HUES48 (cell line): ENCODE measurements around the gene RBMS1.

Experiments
- H3K27ac ChIP-seq: one replicate; pipeline ENCODE4 v1.7.0; 2013; ENCODE audit warnings: low read depth, low read length, inconsistent platforms
- H3K27me3 ChIP-seq: 2 replicates; pipeline ENCODE4 v1.6.1; 2013; ENCODE audit warnings: mild to moderate bottlenecking, low read length; ENCODE audit not compliant: control insufficient read depth, insufficient read depth
- H3K36me3 ChIP-seq: 2 replicates; pipeline ENCODE4 v1.6.1; 2013; ENCODE audit warnings: low read length; ENCODE audit not compliant: control insufficient read depth, insufficient read depth
- H3K4me1 ChIP-seq: 2 replicates; pipeline ENCODE4 v1.6.1; 2013; ENCODE audit warnings: mild to moderate bottlenecking, low read length; ENCODE audit not compliant: control insufficient read depth, insufficient read depth
- H3K4me3 ChIP-seq: 2 replicates; pipeline ENCODE4 v1.5.1; 2013; ENCODE audit warnings: mild to moderate bottlenecking, low read depth, low read length
- H3K9ac ChIP-seq: 2 replicates; pipeline ENCODE4 v1.6.1; 2013; ENCODE audit warnings: mild to moderate bottlenecking, low read depth, low read length, moderate library complexity
- H3K9me3 ChIP-seq: 2 replicates; pipeline ENCODE4 v1.6.1; 2013; ENCODE audit warnings: low read length; ENCODE audit not compliant: control insufficient read depth, insufficient read depth

RBMS1 gene

DNA sequence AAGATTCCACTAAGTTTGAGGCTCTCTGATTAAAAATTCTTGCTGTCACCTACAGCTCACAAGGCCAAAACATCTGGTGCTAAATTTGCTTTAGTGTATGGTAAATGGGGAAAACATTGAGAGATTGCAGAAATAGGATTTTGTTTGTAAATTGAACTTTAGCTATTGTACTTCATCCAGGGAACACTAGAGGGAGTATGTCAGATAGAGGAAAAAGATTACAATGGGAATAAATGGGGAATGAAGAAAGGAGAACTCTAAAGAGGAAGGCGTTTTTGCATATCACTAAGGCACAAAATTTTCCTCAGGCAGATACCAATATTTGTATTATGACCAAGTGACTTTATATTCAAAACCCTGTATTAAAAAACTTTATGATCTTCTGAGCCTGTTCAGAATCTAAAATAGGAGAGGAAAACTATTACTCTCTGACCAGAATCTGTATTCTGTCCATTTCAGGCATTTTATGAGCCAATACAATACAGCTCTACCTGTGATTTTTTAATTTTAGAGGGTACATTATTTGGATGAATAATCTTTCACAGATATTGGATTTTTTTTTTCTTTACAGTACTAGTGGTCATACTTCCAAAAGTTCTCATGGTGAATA lies 241.2 kb downstream of the RBMS1 start:
- Histone ChIP-seq H3K4me3 (no peak overlapping the region), H3K27ac (no peak overlapping the region), H3K4me1 (no peaks in the 10 kb centered on the region), H3K9me3 (no peaks in the 10 kb centered on the region), H3K27me3 (no peaks in the 10 kb centered on the region), H3K36me3 (no peaks in the 10 kb centered on the region), H3K9ac (no peak overlapping the region)

GRCh38 chr2:160251569-160251968 lies 242.0 kb downstream of the RBMS1 start:
- H3K4me1 ChIP-seq = no peaks in the 10 kb centered on the region
- no peaks in the 10 kb centered on the region for H3K36me3 ChIP-seq
- H3K27ac ChIP-seq = no peak overlapping the region
- no peaks in the 10 kb centered on the region for H3K27me3 ChIP-seq
- no peak overlapping the region for H3K9ac ChIP-seq
- no peaks in the 10 kb centered on the region for H3K9me3 ChIP-seq
- H3K4me3 ChIP-seq = no peak overlapping the region

GRCh38 chr2:160249876-160250275 lies 243.7 kb downstream of the RBMS1 start:
- H3K27me3 ChIP-seq = no peaks in the 10 kb centered on the region
- no peaks in the 10 kb centered on the region for H3K36me3 ChIP-seq
- no peaks in the 10 kb centered on the region for H3K4me1 ChIP-seq
- no peak overlapping the region for H3K9ac ChIP-seq
- no peaks in the 10 kb centered on the region for H3K9me3 ChIP-seq
- H3K27ac ChIP-seq = no peak overlapping the region
- no peak overlapping the region for H3K4me3 ChIP-seq

GRCh38 chr2:160247296-160248035 lies 246.1 kb downstream of the RBMS1 start:
- no peaks in the 10 kb centered on the region for H3K9me3 ChIP-seq
- no peaks in the 10 kb centered on the region for H3K36me3 ChIP-seq
- H3K27me3 ChIP-seq = no peaks in the 10 kb centered on the region
- no peak overlapping the region for H3K27ac ChIP-seq
- no peaks in the 10 kb centered on the region for H3K4me1 ChIP-seq
- no peak overlapping the region for H3K4me3 ChIP-seq
- H3K9ac ChIP-seq = no peak overlapping the region

DNA sequence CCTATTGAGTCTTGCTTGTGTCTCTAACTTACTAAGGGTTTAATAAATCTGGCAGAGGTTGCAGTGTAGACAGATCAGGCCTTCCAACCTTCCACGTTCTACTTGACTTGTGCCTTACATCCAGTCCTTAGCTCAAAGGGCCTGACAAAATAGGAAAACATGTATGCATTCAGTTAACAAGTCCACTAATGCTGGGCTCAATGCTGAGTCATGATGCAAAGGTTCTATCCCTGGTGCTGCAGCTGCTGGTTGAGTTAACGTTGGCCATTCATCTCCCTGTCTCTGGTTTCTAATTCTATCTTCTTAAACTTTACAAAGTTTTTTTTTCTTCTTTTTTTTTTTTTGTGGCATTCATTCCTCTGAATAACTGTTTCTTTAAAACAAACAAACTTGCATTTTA lies 247.3 kb downstream of the RBMS1 start:
- Histone ChIP-seq H3K36me3 (no peaks in the 10 kb centered on the region), H3K4me3 (no peak overlapping the region), H3K27ac (no peak overlapping the region), H3K4me1 (no peaks in the 10 kb centered on the region), H3K27me3 (no peaks in the 10 kb centered on the region), H3K9ac (no peak overlapping the region), H3K9me3 (no peaks in the 10 kb centered on the region)

DNA sequence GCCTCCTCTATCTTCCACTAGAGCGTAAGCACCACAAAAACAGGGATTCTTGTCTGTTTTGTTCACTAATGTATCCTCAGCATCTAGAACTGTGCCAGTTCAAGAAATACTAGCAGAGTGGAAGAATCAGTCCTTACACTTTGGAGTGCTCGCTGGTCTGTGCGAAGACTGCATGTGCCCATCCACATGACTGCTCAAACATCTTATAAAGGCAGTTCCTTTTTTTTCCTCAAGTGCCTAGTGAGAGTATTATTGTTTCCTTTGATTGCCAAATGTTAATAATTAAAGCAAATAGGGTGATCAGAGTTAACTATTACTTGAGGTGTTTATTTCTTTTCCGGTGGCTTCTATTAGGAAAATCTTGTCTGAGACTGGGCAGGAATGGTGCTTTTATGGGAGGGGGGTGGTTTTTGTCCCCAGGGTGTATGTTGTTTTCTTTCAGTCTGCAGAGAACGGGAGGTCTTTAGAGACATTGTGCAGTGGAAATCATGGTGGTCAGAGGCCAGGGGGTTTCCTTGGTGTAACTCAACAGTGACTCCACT lies 247.9 kb downstream of the RBMS1 start:
- no peak overlapping the region for H3K9ac ChIP-seq
- H3K9me3 ChIP-seq = no peaks in the 10 kb centered on the region
- H3K27ac ChIP-seq = no peak overlapping the region
- H3K36me3 ChIP-seq = no peaks in the 10 kb centered on the region
- no peak overlapping the region for H3K4me3 ChIP-seq
- H3K27me3 ChIP-seq = no peaks in the 10 kb centered on the region
- H3K4me1 ChIP-seq = no peaks in the 10 kb centered on the region

DNA sequence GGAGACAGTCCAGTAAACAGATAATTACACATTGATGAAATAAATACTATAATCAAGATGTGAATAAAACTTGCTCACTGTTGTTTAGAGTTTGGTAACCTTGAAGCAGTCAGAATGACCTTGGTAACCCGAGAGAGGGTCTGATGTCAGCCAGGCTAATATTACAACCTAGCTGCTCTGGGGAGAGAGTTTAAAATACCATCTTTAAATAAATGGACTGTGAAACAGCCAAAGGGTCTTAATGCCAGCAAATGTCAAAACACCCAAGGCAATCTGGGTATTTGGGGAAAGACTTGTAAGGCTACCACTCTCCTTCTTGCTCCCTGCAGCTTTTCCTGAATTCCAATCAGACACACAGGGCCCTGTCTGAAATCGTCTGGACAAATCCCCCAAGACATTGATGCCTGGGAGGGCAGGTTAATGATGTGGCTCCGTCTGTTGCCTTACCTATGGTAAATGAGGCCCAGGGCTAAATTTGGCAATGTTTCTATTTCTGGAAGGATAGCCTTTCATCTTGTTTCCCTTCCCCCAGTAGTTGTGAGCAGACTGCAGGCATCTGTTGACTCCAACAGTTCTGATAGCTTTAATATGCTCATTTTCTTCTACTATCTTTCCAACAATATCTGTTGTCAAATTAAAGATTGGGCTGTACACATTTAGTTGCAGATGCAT lies 250.6 kb downstream of the RBMS1 start:
- Histone ChIP-seq H3K4me3 (no peak overlapping the region), H3K27me3 (no peaks in the 10 kb centered on the region), H3K4me1 (no peaks in the 10 kb centered on the region), H3K9ac (no peak overlapping the region), H3K36me3 (no peaks in the 10 kb centered on the region), H3K9me3 (no peaks in the 10 kb centered on the region), H3K27ac (no peak overlapping the region)

DNA sequence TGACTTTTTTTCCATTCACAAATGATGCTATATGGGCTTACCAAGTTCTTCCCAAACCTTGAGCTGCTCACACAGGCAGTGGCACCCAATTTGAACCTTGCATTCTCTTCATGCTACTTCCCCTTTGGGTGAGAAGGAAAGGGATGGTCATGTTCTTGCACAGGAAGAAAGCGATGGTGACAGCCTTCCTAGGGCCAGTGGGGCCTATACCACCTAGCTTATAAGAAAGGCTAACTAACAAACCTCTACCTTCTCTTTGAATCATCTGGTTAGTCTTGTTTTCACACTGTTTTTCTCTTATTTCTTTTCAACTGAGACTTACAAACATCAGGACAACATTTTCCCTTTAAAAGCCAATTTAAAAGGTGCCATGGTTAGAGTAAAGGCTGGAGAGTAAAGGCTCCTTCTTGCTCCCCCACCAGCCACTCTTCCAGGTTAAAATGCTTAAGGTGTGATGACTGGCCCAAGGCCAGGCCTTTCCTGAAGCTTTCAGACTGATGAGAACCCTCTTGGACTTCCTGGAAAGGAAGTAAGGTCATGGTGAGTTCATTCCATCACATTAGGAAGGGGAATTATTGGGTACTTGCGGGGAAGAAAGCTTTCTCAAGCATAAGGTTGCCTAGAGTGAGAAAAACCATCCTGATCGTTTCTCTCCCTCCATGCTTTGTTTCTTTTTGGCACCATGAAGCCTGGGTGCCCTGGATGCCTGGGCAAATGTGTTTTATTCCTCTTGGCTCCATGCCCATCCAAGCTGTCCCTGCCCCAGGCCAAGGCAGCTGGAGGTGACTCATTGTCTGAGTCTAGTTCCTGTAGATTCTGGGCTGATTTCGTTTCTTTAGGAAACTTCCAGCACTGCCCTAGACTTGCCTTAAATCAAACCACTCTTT lies 252.1 kb downstream of the RBMS1 start:
- no peaks in the 10 kb centered on the region for H3K36me3 ChIP-seq
- H3K4me3 ChIP-seq = no peak overlapping the region
- no peak overlapping the region for H3K27ac ChIP-seq
- H3K4me1 ChIP-seq = no peaks in the 10 kb centered on the region
- no peaks in the 10 kb centered on the region for H3K27me3 ChIP-seq
- H3K9me3 ChIP-seq = no peaks in the 10 kb centered on the region
- H3K9ac ChIP-seq = no peak overlapping the region

GRCh38 chr2:160239436-160239835 lies 254.2 kb downstream of the RBMS1 start:
- no peaks in the 10 kb centered on the region for H3K4me1 ChIP-seq
- H3K9me3 ChIP-seq = no peaks in the 10 kb centered on the region
- H3K27me3 ChIP-seq = no peaks in the 10 kb centered on the region
- H3K36me3 ChIP-seq = no peaks in the 10 kb centered on the region
- H3K27ac ChIP-seq = no peak overlapping the region
- H3K9ac ChIP-seq = no peak overlapping the region
- no peak overlapping the region for H3K4me3 ChIP-seq

GRCh38 chr2:160238392-160238791 lies 255.2 kb downstream of the RBMS1 start:
- no peaks in the 10 kb centered on the region for H3K4me1 ChIP-seq
- no peaks in the 10 kb centered on the region for H3K27me3 ChIP-seq
- no peaks in the 10 kb centered on the region for H3K36me3 ChIP-seq
- no peaks in the 10 kb centered on the region for H3K9me3 ChIP-seq
- H3K4me3 ChIP-seq = no peak overlapping the region
- H3K9ac ChIP-seq = no peak overlapping the region
- no peak overlapping the region for H3K27ac ChIP-seq
